OCI-LY1 (cell line): ENCODE data around the gene CELA2B.
"Not testable (repeated sequence)": the region's sequence is repeated elsewhere in the genome, so short reads cannot be mapped to it uniquely, and the experiment has no call there.

Source experiments
- H2AFZ ChIP-seq: fragments of 200-600 bp; sonication (generic), shearing (Covaris generic); 2 replicates; pipeline ENCODE4 v1.6.0; 2014; ENCODE audit warnings: antibody characterized with exemption, mild to moderate bottlenecking, low read length
- H3F3A ChIP-seq: fragments of 200-600 bp; sonication (generic), shearing (Covaris generic); 2 replicates; pipeline ENCODE4 v1.6.0; 2014; ENCODE audit warnings: mild to moderate bottlenecking, antibody characterized with exemption, low read length, moderate library complexity; ENCODE audit not compliant: insufficient read depth
- H3K27ac ChIP-seq: fragments of 200-600 bp; sonication (generic); 2 replicates; pipeline ENCODE4 v1.5.1; 2014; ENCODE audit warnings: low read length, mixed run types, mild to moderate bottlenecking, low read depth; ENCODE audit not compliant: poor library complexity, severe bottlenecking
- H3K27me3 ChIP-seq: fragments of 200-600 bp; sonication (generic); 2 replicates; pipeline ENCODE4 v1.6.0; 2014; ENCODE audit warnings: antibody characterized with exemption, mild to moderate bottlenecking, low read length, moderate library complexity; ENCODE audit not compliant: insufficient read depth
- H3K36me3 ChIP-seq: fragments of 200-600 bp; sonication (generic); 2 replicates; pipeline ENCODE4 v1.6.1; 2014; ENCODE audit warnings: mild to moderate bottlenecking, antibody characterized with exemption, low read length, moderate library complexity, mixed read lengths; ENCODE audit not compliant: insufficient read depth
- H3K4me1 ChIP-seq: fragments of 200-600 bp; sonication (generic); 2 replicates; pipeline ENCODE4 v1.5.1; 2014; ENCODE audit warnings: mild to moderate bottlenecking, low read length, moderate library complexity; ENCODE audit not compliant: insufficient read depth, severe bottlenecking
- H3K4me2 ChIP-seq: fragments of 200-600 bp; sonication (generic), shearing (Covaris generic); 2 replicates; pipeline ENCODE4 v1.6.1; 2014; ENCODE audit warnings: low read length
- H3K4me3 ChIP-seq: fragments of 200-600 bp; sonication (generic); 2 replicates; pipeline ENCODE4 v1.5.1; 2014; ENCODE audit warnings: low read length, low read depth, mild to moderate bottlenecking, mixed read lengths; ENCODE audit not compliant: poor library complexity, severe bottlenecking
- H3K79me2 ChIP-seq: fragments of 200-600 bp; shearing (Covaris generic); 2 replicates; pipeline ENCODE4 v1.6.1; 2016; ENCODE audit warnings: mixed run types, low read length, mixed read lengths; ENCODE audit not compliant: insufficient read depth
- H3K9ac ChIP-seq: fragments of 200-600 bp; sonication (generic), shearing (Covaris generic); 2 replicates; pipeline ENCODE4 v1.6.1; 2014; ENCODE audit warnings: mild to moderate bottlenecking, low read length, mixed read lengths
- H3K9me2 ChIP-seq: fragments of 200-600 bp; sonication (generic), shearing (Covaris generic); 2 replicates; pipeline ENCODE4 v1.6.1; 2014; ENCODE audit warnings: low read depth, mild to moderate bottlenecking, low read length, mixed read lengths
- H3K9me3 ChIP-seq: fragments of 200-600 bp; shearing (Covaris generic); 2 replicates; pipeline ENCODE4 v1.6.1; 2014; ENCODE audit warnings: low read length, mixed read lengths
- H4K20me1 ChIP-seq: fragments of 200-600 bp; sonication (generic), shearing (Covaris generic); 2 replicates; pipeline ENCODE4 v1.6.0; 2016; ENCODE audit warnings: mild to moderate bottlenecking, low read length; ENCODE audit not compliant: insufficient read depth
- EZH2 ChIP-seq: fragments of 200-600 bp; sonication (generic), shearing (Covaris generic); IDR thresholded peaks from 2 replicates; pipeline ENCODE4 v1.8.0; 2017; ENCODE audit warnings: borderline replicate concordance, mixed run types, mild to moderate bottlenecking, antibody characterized with exemption, low read length, moderate library complexity, mixed read lengths
- TF ChIP-seq, protein P1 (sequence below): fragments of 200-600 bp; sonication (generic), shearing (Covaris generic); IDR thresholded peaks from 2 replicates; pipeline ENCODE4 v1.5.1; 2017; ENCODE audit warnings: mild to moderate bottlenecking, antibody characterized with exemption, low read length, moderate library complexity, mixed read lengths

CELA2B gene

GRCh38 chr1:15431571-15431948 is 44.3 kb upstream of the CELA2B start:
- H3K36me3 ChIP-seq: no peaks in the 10 kb centered on the region
- H3F3A ChIP-seq: no peaks in the 10 kb centered on the region
- no peaks in the 10 kb centered on the region for H3K79me2 ChIP-seq
- H3K27me3 ChIP-seq: peaks cover 5% of the 10 kb centered on the region; the same call in 1 of the 2 replicates
- no peak overlapping the region for H3K27ac ChIP-seq
- H3K9me2 ChIP-seq: no peaks in the 10 kb centered on the region
- H3K9me3 ChIP-seq: no peaks in the 10 kb centered on the region
- no peaks in the 10 kb centered on the region for H3K4me1 ChIP-seq
- H2AFZ ChIP-seq: no peak overlapping the region
- H3K9ac ChIP-seq: no peak overlapping the region
- no peak overlapping the region for H3K4me3 ChIP-seq
- H4K20me1 ChIP-seq: no peaks in the 10 kb centered on the region
- no peak overlapping the region for H3K4me2 ChIP-seq
- TF ChIP-seq EZH2: no peak
- TF ChIP-seq, protein P1, sequence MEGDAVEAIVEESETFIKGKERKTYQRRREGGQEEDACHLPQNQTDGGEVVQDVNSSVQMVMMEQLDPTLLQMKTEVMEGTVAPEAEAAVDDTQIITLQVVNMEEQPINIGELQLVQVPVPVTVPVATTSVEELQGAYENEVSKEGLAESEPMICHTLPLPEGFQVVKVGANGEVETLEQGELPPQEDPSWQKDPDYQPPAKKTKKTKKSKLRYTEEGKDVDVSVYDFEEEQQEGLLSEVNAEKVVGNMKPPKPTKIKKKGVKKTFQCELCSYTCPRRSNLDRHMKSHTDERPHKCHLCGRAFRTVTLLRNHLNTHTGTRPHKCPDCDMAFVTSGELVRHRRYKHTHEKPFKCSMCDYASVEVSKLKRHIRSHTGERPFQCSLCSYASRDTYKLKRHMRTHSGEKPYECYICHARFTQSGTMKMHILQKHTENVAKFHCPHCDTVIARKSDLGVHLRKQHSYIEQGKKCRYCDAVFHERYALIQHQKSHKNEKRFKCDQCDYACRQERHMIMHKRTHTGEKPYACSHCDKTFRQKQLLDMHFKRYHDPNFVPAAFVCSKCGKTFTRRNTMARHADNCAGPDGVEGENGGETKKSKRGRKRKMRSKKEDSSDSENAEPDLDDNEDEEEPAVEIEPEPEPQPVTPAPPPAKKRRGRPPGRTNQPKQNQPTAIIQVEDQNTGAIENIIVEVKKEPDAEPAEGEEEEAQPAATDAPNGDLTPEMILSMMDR: no peak

DNA sequence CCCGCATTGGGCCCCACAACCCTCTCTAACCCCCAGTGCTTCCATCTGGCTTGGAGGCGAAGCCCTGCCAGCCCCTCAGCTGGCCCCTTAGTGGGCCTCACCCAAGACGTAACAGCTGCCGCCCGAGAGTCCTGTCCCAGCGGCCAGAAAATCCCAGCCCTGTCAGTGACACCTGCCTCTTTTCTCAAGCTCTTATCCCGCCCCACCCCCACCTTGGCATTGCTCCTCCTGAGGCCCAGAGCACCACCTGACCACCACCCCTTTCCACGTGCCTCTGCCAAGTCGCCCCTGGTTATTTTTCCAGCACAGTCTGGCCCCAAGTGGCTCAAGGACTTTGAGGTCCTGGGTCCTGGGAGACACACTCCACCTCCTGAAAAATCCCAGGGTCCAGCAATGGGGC is 43.6 kb upstream of the CELA2B start:
- Histone ChIP-seq H3K9ac (no peak overlapping the region), H3K27ac (no peak overlapping the region)
- TF ChIP-seq, protein P1: no peak
- TF ChIP-seq EZH2: no peak

DNA sequence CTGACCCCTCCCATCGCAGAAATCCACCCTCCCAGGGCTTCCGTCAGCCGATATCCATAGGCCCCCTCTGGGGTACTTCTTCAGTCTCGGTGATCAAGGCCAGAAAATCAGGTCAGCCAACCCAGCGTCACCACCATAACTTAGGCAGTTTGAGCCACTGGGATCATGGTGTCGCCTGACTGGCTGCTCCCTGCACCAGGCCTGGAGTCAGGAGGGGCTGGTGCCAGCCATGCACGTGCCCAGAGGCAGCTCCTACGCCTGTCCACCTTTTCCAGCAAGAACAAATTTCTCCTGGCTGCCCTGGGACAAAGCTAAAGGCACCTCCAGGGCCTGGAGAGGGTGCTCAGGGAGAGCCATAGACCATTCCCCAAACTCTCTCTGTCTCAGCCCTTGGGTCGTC is 42.4 kb upstream of the CELA2B start:
- no peak overlapping the region for H3K4me2 ChIP-seq
- no peaks in the 10 kb centered on the region for H3K79me2 ChIP-seq
- H3K27ac ChIP-seq: no peak overlapping the region
- no peaks in the 10 kb centered on the region for H4K20me1 ChIP-seq
- no peak overlapping the region for H3K9ac ChIP-seq
- TF ChIP-seq EZH2: no peak
- TF ChIP-seq, protein P1: no peak
- no peaks in the 10 kb centered on the region for H3K4me1 ChIP-seq
- H3K36me3 ChIP-seq: no peaks in the 10 kb centered on the region
- no peaks in the 10 kb centered on the region for H3K9me2 ChIP-seq
- H3K9me3 ChIP-seq: no peaks in the 10 kb centered on the region
- no peak overlapping the region for H3K4me3 ChIP-seq
- H3K27me3 ChIP-seq: peaks cover 5% of the 10 kb centered on the region; the same call in 1 of the 2 replicates
- H3F3A ChIP-seq: no peaks in the 10 kb centered on the region
- no peak overlapping the region for H2AFZ ChIP-seq

More for the DNA sequence above, 43.6 kb upstream of the CELA2B start:
- peaks cover 5% of the 10 kb centered on the region; the same call in 1 of the 2 replicates for H3K27me3 ChIP-seq
- H3K79me2 ChIP-seq: no peaks in the 10 kb centered on the region
- H3K4me3 ChIP-seq: no peak overlapping the region
- no peaks in the 10 kb centered on the region for H3F3A ChIP-seq
- H3K4me2 ChIP-seq: no peak overlapping the region
- H3K4me1 ChIP-seq: no peaks in the 10 kb centered on the region
- no peaks in the 10 kb centered on the region for H3K9me3 ChIP-seq
- H4K20me1 ChIP-seq: no peaks in the 10 kb centered on the region
- H2AFZ ChIP-seq: no peak overlapping the region
- no peaks in the 10 kb centered on the region for H3K9me2 ChIP-seq
- H3K36me3 ChIP-seq: no peaks in the 10 kb centered on the region

- not testable (repeated sequence) for H3K79me2 ChIP-seq, H3K9me2 ChIP-seq, H3K4me2 ChIP-seq, H3K9me3 ChIP-seq, H3K36me3 ChIP-seq, H4K20me1 ChIP-seq, H3K4me3 ChIP-seq, H3K4me1 ChIP-seq, H3F3A ChIP-seq, H2AFZ ChIP-seq, H3K9ac ChIP-seq, H3K27ac ChIP-seq, H3K27me3 ChIP-seq
Measured at GRCh38 chr1:15434739-15435138, 41.2 kb upstream of the CELA2B start.
